Fibroblast of lung (primary cell): ENCODE measurements around the gene ADAD2. TPM values are rescaled to one million over a fixed set of nuclear protein-coding genes. Genes with fewer than 3 reads are reported as not detected.
A peak's percentile ranks its signal among the peaks of the same experiment; 100 is the strongest.

Source experiments
- DNase-seq, 2 donors: peaks; one replicate each; pipeline versions ENCODE4 v3.0.0 to v3.0.0-alpha.2; 2010; ENCODE audit warnings: low read depth in 2 of 2
- H2AFZ ChIP-seq: 2 replicates; pipeline ENCODE4 v1.5.1; 2012; ENCODE audit warnings: low read length, control low read depth, inconsistent platforms
- H3K27ac ChIP-seq: 2 replicates; pipeline ENCODE4 v1.5.1; 2011; ENCODE audit warnings: low read length, control low read depth; ENCODE audit not compliant: insufficient read depth
- H3K27me3 ChIP-seq: 2 replicates; pipeline ENCODE4 v1.5.1; 2011; ENCODE audit warnings: mild to moderate bottlenecking, low read length; ENCODE audit not compliant: control insufficient read depth, insufficient read depth
- H3K36me3 ChIP-seq: 2 replicates; pipeline ENCODE4 v1.5.1; 2011; ENCODE audit warnings: low read length; ENCODE audit not compliant: control insufficient read depth, insufficient read depth
- H3K4me1 ChIP-seq: 2 replicates; pipeline ENCODE4 v1.5.1; 2011; ENCODE audit warnings: low read length; ENCODE audit not compliant: control insufficient read depth, insufficient read depth; ENCODE audit errors: extremely low read depth
- H3K4me2 ChIP-seq: 2 replicates; pipeline ENCODE4 v1.5.1; 2011; ENCODE audit warnings: low read length, control low read depth; ENCODE audit not compliant: insufficient read depth; ENCODE audit errors: extremely low read depth
- H3K4me3 ChIP-seq, 4 experiments: fragments of 200-600 bp in 1 of 4; sonication (generic) in 1 of 4; replicated peaks in 1 of 4; 2 replicates each; pipeline ENCODE4 v1.5.1; 2011 to 2016; ENCODE audit warnings: low read length in 4 of 4, low read depth in 3 of 4, mild to moderate bottlenecking in 3 of 4, control low read depth in 2 of 4, inconsistent platforms in 1 of 4, mixed read lengths in 1 of 4; ENCODE audit not compliant: insufficient read depth in 1 of 4; ENCODE audit errors: control extremely low read depth in 1 of 4
- H3K79me2 ChIP-seq: 2 replicates; pipeline ENCODE4 v1.5.1; 2012; ENCODE audit warnings: mild to moderate bottlenecking, low read length, inconsistent platforms; ENCODE audit not compliant: control insufficient read depth, insufficient read depth
- H3K9ac ChIP-seq: 2 replicates; pipeline ENCODE4 v1.5.1; 2011; ENCODE audit warnings: mild to moderate bottlenecking, low read length, control low read depth; ENCODE audit not compliant: insufficient read depth
- H3K9me3 ChIP-seq: 2 replicates; pipeline ENCODE4 v1.5.1; 2012; ENCODE audit warnings: low read depth, low read length; ENCODE audit not compliant: control insufficient read depth, insufficient read depth
- H4K20me1 ChIP-seq: 2 replicates; pipeline ENCODE4 v1.5.1; 2011; ENCODE audit warnings: low read length; ENCODE audit not compliant: control insufficient read depth, insufficient read depth; ENCODE audit errors: extremely low read depth
- CTCF ChIP-seq, 2 donors: IDR thresholded peaks in 1 of 2; conservative IDR thresholded peaks in 1 of 2; 1 replicate in 1 of 2; 2 replicates in 1 of 2; pipeline ENCODE4 v1.5.1; 2011 to 2012; ENCODE audit warnings: low read length in 2 of 2, control low read depth in 1 of 2, inconsistent platforms in 1 of 2, low read depth in 1 of 2, mild to moderate bottlenecking in 1 of 2
- EZH2 ChIP-seq: IDR thresholded peaks from 2 replicates; pipeline ENCODE4 v1.5.1; 2012; ENCODE audit warnings: low read length, control low read depth, mild to moderate bottlenecking; ENCODE audit errors: missing control alignments
- polyA plus RNA-seq, 2 donors: library from polyadenylated mRNA; depleted of rRNA in 1 of 2; stranded (reverse) in 1 of 2; unstranded in 1 of 2; fragments of >200 nt; gene quantifications; 2 replicates each; pipeline ENCODE4 v1.2.1, GENCODE V29; 2011 to 2012; ENCODE audit warnings: missing spikeins in 1 of 2
- total RNA-seq: library from RNA; depleted of rRNA; stranded (reverse); fragments of >200 nt; gene quantifications from 2 replicates; pipeline ENCODE4 v1.2.1, GENCODE V29; 2014

ADAD2 gene
- total and polyA plus RNA-seq, 2 donors (not counting 1 experiment from before 2014, with no cell fraction given), result not detected

- Histone ChIP-seq H3K27ac (no peak overlapping the region), H4K20me1 (no peaks in the 10 kb centered on the region), H3K9ac (no peak overlapping the region), H3K4me1 (no peaks in the 10 kb centered on the region), H3K4me2 (no peak overlapping the region), H3K4me3 (no peak overlapping the region), H3K27me3 (no peaks in the 10 kb centered on the region), H3K9me3 (no peaks in the 10 kb centered on the region), H3K36me3 (peaks cover 21% of the 10 kb centered on the region), H2AFZ (no peak overlapping the region), H3K79me2 (peaks cover 24% of the 10 kb centered on the region)
- TF ChIP-seq CTCF (conservative IDR thresholded peaks at IDR 0.05 in 1 of 2, IDR thresholded peaks at IDR 0.05 in 1 of 2; ENCODE audit: low read depth in 1 of 2, low read length in 2 of 2), result no peak
- no peak for TF ChIP-seq EZH2
- no peak for DNase-seq
Measured at GRCh38 chr16:84184775-84185174, 6.2 kb upstream of the ADAD2 start.

- Histone ChIP-seq H3K79me2 (peaks cover 24% of the 10 kb centered on the region), H3K9me3 (no peaks in the 10 kb centered on the region), H3K4me3 (peak within 1 kb of the TSS; percentile 72 to 94 (median 80)), H4K20me1 (no peaks in the 10 kb centered on the region), H3K27me3 (no peaks in the 10 kb centered on the region), H3K4me2 (peak within 1 kb of the TSS; percentile 87), H3K4me1 (no peaks in the 10 kb centered on the region), H2AFZ (peak within 1 kb of the TSS; percentile 96), H3K9ac (peak within 1 kb of the TSS; percentile 85), H3K27ac (peak within 1 kb of the TSS; percentile 73), H3K36me3 (peaks cover 11% of the 10 kb centered on the region)
- DNase-seq, result peak; percentile 93 to 96
- no peak for TF ChIP-seq EZH2
- peak; percentile 79 to 84 for TF ChIP-seq CTCF (conservative IDR thresholded peaks at IDR 0.05 in 1 of 2, IDR thresholded peaks at IDR 0.05 in 1 of 2; ENCODE audit: low read depth in 1 of 2, low read length in 2 of 2)
Measured at GRCh38 chr16:84186685-84187437, 4.1 kb upstream of the ADAD2 start, which contains the start of gene TAF1C. Gene TAF1C (minus strand): TSS chr16:84187057. CDS start chr16:84184988, 2,069 bp downstream.

GRCh38 chr16:84191466-84191865 lies 509 bp downstream of the ADAD2 start:
- H3K4me1 ChIP-seq, result no peaks in the 10 kb centered on the region
- no peak overlapping the region for H3K4me3 ChIP-seq
- no peaks in the 10 kb centered on the region for H4K20me1 ChIP-seq
- H3K27ac ChIP-seq, result no peak overlapping the region
- peaks cover 4% of the 10 kb centered on the region for H3K27me3 ChIP-seq
- H2AFZ ChIP-seq, result no peak overlapping the region
- TF ChIP-seq CTCF (conservative IDR thresholded peaks at IDR 0.05 in 1 of 2, IDR thresholded peaks at IDR 0.05 in 1 of 2; ENCODE audit: low read depth in 1 of 2, low read length in 2 of 2), result no peak
- TF ChIP-seq EZH2, result no peak
- H3K36me3 ChIP-seq, result no peaks in the 10 kb centered on the region
- no peak for DNase-seq
- H3K9me3 ChIP-seq, result no peaks in the 10 kb centered on the region
- H3K4me2 ChIP-seq, result no peak overlapping the region
- H3K79me2 ChIP-seq, result peaks cover 4% of the 10 kb centered on the region
- H3K9ac ChIP-seq, result no peak overlapping the region
